ENCODE results near the gene STIM1. TPM values are rescaled to one million over a fixed set of nuclear protein-coding genes. Genes with fewer than 3 reads are reported as not detected.

The STIM1 gene
- total and polyA plus RNA-seq, 10 of the 15 experiments (the other 5 are each of a cell fraction or from before 2014, with no cell fraction given): 8.6 to 57.7 (median 29.3) TPM

- no peak for ATAC-seq
- H3K4me1 ChIP-seq (ENCODE audit: control insufficient read depth, insufficient read depth, low read length): no peaks in the 10 kb centered on the region
- RAD21 ChIA-PET (ENCODE audit: unreplicated experiment): interaction anchor here (0.6 kb wide), 1 partner anchor 150 kb away, joined by 4 read pairs; no protein-coding TSS in a partner anchor
- TF ChIP-seq JUND (IDR thresholded peaks at IDR 0.05; ENCODE audit: low read depth, low read length) (no peak), POLR2AphosphoS2 (IDR thresholded peaks at IDR 0.05; ENCODE audit: low read depth, low read length) (no peak), MEF2A (IDR thresholded peaks at IDR 0.05; ENCODE audit: insufficient read depth, low read depth, low read length) (no peak), TBL1XR1 (IDR thresholded peaks at IDR 0.05; ENCODE audit: low read depth, low read length) (no peak), YY1 (IDR thresholded peaks at IDR 0.05; ENCODE audit: low read depth, low read length) (no peak), PBX3 (IDR thresholded peaks at IDR 0.05; ENCODE audit: insufficient replicate concordance, low read depth, low read length) (no peak), PKNOX1 (IDR thresholded peaks at IDR 0.05) (no peak), ZZZ3 (IDR thresholded peaks at IDR 0.05; ENCODE audit: control insufficient read depth, insufficient read length, low read depth) (no peak), ZBTB40 (IDR thresholded peaks at IDR 0.05; ENCODE audit: borderline replicate concordance) (no peak), SMAD5 (IDR thresholded peaks at IDR 0.05; ENCODE audit: low read depth) (no peak), CREM (IDR thresholded peaks at IDR 0.05; ENCODE audit: low read depth) (no peak), TCF12 (IDR thresholded peaks at IDR 0.05; ENCODE audit: low read depth, low read length) (no peak), IRF5 (IDR thresholded peaks at IDR 0.05; ENCODE audit: borderline replicate concordance) (no peak), CEBPB (IDR thresholded peaks at IDR 0.05; ENCODE audit: borderline replicate concordance in 1 of 2, low read depth in 2 of 2, low read length in 2 of 2) (no peak), PAX5 (IDR thresholded peaks at IDR 0.05; ENCODE audit: borderline replicate concordance, low read depth, low read length) (no peak), BCL11A (IDR thresholded peaks at IDR 0.05; ENCODE audit: low read depth, low read length) (no peak)
Observed at GRCh38 chr11:4076774-4077173, 221.3 kb downstream of the STIM1 start.

More at GRCh38 chr11:4076774-4077173, 221.3 kb downstream of the STIM1 start:
- Histone ChIP-seq H3K36me3 (ENCODE audit: control insufficient read depth in 2 of 2, insufficient read depth in 2 of 2, low read length in 1 of 2) (peaks cover 0 to 3% of the 10 kb centered on the region in 2 experiments; a peak in 2 of 4 replicates), H3K4me2 (ENCODE audit: control insufficient read depth, insufficient read depth) (no peak overlapping the region), H3K9ac (ENCODE audit: control insufficient read depth, insufficient read depth, low read length) (no peak overlapping the region), H2AFZ (ENCODE audit: control insufficient read depth, low read depth, low read length) (no peak overlapping the region), H3K9me3 (replicated peaks; ENCODE audit: control insufficient read depth, insufficient read depth, low read length) (no peaks in the 10 kb centered on the region), H3K4me3 (no peak overlapping the region), H3K27ac (ENCODE audit: control insufficient read depth, insufficient read depth) (no peak overlapping the region), H4K20me1 (ENCODE audit: control insufficient read depth, insufficient read depth) (no peaks in the 10 kb centered on the region), H3K79me2 (ENCODE audit: control insufficient read depth, insufficient read depth, low read length) (no peaks in the 10 kb centered on the region), H3K27me3 (replicated peaks in 1 of 2; ENCODE audit: control insufficient read depth in 2 of 2, insufficient read depth in 2 of 2, low read length in 1 of 2) (no peaks in the 10 kb centered on the region)
- no TSS peak for BruUV-seq (replicated peaks)
- 91% methylated on average over 1 of the region's 1 CpG for WGBS (ENCODE audit: insufficient coverage, insufficient replicate concordance, low lambda C conversion rate, missing lambda C conversion rate)
- in situ Hi-C loops (cut with MboI): no loop called here
- POLR2A ChIA-PET: no interaction called here
- CTCF ChIA-PET: interaction anchor here (0.8 to 1.1 kb wide), 3 partner anchors 149 to 227 kb away, joined by 3 to 7 read pairs (median 3); partner anchors contain the start of gene STIM1
- intact Hi-C loops (cut with micrococcal nuclease; ENCODE audit: unreplicated experiment): no loop called here
- FAIRE-seq (no peak), DNase-seq (ENCODE audit: low read depth, low spot score) (no peak)
- SMC1A ChIA-PET (ENCODE audit: uncharacterized antibody, unreplicated experiment): interaction anchor here (0.6 to 21.1 kb wide), 2 partner anchors 55 to 226 kb away, joined by 3 to 805 read pairs; partner anchors contain the start of genes RHOG and STIM1

Measured in GM12878 (cell line).